AG08395 (cell line): ENCODE measurements around the gene FRAT1.

Experiments used
- DNase-seq: peaks from one replicate; pipeline ENCODE4 v3.0.0; 2012; ENCODE audit warnings: mixed read lengths, low spot score

The FRAT1 gene

GRCh38 chr10:97307866-97308780 lies 10.9 kb upstream of the FRAT1 start:
- DNase-seq = no peak

DNA sequence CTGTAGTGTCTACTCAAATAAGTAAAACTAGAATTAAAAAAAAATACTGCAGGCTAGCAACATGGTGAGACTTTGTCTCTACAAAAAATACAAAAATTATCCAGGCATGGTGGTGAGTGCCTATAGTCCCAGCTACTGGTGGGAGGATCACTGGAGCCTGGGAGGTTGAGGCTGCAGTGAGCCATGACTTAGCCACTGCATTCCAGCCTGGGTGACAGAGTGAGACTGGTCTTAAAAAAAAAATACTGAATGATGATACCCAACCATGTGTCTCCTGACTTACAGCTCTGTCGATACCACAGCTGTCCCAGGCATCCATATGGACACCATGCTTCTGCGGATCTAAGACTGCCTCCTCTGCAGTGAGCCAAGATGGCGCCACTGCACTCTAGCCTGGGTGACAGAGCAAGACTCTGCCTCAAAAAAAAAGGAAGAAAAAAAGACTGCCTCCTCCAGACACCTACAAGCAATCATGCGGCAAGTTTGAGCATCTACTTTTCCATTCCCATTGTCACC lies 7.9 kb upstream of the FRAT1 start:
- no peak for DNase-seq

GRCh38 chr10:97312897-97313296 lies 6.2 kb upstream of the FRAT1 start:
- no peak for DNase-seq

GRCh38 chr10:97314671-97315070 lies 4.4 kb upstream of the FRAT1 start:
- DNase-seq = no peak

DNA sequence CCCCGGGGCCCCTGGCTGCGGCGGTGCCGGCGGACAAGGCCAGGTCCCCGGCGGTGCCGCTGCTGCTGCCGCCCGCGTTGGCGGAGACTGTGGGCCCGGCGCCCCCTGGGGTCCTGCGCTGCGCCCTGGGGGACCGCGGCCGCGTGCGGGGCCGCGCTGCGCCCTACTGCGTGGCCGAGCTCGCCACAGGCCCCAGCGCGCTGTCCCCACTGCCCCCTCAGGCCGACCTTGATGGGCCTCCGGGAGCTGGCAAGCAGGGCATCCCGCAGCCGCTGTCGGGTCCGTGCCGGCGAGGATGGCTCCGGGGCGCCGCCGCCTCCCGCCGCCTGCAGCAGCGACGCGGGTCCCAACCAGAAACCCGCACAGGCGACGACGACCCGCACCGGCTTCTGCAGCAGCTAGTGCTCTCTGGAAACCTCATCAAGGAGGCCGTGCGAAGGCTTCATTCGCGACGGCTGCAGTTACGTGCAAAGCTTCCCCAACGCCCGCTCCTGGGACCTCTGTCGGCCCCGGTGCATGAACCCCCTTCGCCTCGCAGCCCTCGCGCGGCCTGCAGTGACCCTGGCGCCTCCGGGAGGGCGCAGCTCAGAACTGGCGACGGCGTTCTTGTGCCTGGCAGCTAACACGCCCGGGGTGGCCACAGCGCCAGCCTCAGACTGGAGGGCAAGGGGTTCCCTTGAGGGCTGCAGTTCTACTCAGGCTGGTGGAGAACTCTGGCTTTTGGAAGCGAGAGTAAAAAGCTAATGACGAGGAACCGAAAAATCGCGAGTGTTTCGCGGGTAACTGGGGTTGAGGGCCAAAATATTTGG lies 804 bp downstream of the FRAT1 start:
- peak; percentile 34 for DNase-seq

- DNase-seq = no peak
Measured at GRCh38 chr10:97320480-97321031, 1.5 kb downstream of the FRAT1 start.

GRCh38 chr10:97321032-97321803 lies 2.1 kb downstream of the FRAT1 start:
- DNase-seq = no peak

DNA sequence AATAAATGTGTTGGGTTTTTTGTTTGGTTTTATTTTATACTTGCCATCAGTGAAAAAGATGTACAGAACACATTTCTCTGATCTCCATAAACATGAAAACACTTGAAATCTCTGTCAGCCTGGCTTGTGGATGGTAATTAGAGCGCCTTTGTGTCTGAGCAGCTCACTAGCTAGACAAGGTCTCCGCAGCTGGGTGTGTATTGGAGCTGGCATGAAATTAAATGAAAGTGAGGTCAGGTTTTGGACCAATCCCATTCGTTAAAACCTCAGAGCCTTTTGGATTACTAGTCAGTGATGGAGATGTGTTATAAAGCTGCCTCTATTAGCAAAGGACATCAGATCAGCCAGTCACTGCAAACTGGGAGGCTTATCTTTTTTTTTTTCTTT lies 2.7 kb downstream of the FRAT1 start:
- no peak for DNase-seq

DNA sequence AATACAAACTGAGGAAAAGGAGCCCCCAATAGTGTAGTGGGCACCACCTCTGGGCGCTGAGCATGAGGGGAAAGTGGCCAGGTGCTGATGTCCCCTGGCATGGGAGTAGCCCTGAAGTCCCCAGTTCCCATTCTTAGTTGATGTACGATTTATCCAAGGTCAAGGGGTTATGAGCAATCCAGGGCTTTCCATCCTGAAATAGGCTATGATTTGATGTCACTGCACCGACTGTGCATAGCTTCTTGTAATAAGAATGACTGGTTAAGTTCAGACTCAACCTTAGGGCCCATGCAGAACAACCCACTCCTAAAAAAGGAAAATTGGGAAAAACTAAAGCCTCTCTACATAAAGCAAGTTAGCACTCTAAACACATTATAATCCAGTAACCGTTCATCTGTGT lies 4.4 kb downstream of the FRAT1 start:
- DNase-seq = no peak

DNA sequence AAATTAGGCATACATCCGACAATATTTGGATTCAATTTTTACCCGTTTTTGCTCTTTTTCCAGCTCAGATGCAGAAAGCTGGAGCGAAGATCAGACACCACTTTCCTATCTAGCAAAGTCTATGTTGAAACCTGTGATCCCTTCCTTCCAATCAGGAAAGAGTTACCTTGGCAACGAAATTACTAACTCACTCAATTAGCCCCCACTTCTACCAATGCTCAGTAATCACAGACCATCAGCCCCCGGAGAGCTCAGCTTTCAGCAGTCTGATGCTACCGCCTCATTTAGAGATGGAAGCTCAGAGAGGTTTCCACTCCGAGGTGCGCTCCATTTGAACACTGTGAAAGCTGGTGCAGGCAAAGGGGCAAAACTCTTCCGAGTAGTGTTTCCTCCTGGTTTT lies 6.7 kb downstream of the FRAT1 start:
- DNase-seq = no peak

- no peak for DNase-seq
Measured at GRCh38 chr10:97327348-97328294, 8.6 kb downstream of the FRAT1 start.

DNA sequence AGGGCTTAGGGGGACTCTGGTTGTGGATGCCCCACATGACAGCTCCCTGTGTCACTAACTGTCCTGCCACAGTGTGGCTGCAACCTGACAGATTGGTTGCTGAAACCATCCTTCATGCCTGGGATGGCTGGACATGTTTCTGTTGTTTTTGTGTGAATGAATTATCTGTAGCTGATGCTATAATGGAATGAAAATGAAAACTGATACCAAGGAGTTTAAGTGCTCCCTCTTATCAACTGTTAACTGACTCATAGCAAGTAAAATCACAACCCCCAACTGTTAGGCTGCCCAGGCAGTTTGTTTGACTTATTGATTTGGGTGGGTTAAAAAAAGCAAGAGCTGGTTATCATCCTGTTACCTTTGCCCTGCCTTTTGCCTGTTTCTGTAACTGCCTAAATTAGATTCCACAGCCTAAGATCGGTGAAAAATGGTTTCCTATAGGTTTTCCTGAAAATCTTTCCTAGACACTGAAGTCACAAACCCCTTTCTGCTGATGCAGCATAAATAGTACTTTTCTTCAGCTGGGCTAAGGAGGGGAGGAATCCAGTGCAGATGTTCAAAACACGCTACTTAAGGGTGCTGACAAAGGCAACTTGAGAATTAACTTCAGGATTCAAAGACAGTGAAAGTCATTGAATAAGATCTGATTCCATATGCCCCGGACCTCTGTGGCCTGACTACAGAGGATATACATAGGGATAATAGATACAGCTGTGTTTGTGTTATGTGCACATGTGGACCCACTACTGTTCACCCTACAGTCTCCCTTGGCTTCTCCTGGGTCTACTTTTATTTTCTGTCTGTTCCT lies 9.8 kb downstream of the FRAT1 start:
- no peak for DNase-seq

DNA sequence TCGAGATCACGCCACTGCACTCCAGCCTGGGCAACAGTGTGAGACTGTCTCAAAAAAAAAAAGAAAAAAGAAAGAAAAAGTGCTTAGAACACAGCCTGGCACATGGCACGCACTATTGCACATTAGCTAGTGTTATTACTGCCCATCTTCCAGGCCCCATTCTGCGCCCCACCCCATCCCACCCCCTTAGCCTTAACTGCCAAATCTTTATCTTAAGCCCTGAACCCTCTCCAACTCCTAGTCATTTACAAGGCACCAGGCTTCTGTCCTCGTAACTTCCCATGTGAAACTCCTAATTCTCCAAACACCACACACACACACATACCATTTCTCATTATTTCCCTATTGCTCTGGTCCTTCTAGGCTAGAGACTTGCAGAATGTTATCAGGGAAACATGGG lies 10.7 kb downstream of the FRAT1 start:
- DNase-seq = no peak

DNA sequence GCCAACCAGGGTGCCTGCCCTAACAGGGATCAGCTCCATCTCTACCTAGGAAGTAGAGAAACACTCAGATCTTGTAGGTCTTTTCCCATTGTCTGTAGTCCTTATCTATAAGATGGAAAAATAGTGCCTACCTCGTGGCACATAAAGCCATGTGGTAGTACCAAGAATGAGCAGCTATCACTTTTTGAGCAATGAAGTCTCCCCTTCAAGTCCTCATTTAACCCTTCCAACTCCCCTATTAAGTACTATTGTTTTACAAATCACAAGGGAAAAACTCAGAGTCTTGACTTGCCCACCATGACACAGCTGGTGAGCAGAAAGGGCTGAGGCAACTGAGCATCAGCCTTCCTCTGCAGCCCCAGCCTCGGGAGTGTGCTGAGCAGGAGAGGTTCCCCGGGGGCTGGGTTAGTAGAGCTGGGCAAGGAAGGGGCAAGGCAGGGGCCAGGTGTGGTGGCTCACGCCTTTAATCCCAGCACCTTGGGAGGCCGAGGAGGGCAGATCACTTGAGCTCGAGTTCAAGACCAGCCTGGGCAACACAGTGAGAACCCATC lies 12.2 kb downstream of the FRAT1 start:
- no peak for DNase-seq

DNA sequence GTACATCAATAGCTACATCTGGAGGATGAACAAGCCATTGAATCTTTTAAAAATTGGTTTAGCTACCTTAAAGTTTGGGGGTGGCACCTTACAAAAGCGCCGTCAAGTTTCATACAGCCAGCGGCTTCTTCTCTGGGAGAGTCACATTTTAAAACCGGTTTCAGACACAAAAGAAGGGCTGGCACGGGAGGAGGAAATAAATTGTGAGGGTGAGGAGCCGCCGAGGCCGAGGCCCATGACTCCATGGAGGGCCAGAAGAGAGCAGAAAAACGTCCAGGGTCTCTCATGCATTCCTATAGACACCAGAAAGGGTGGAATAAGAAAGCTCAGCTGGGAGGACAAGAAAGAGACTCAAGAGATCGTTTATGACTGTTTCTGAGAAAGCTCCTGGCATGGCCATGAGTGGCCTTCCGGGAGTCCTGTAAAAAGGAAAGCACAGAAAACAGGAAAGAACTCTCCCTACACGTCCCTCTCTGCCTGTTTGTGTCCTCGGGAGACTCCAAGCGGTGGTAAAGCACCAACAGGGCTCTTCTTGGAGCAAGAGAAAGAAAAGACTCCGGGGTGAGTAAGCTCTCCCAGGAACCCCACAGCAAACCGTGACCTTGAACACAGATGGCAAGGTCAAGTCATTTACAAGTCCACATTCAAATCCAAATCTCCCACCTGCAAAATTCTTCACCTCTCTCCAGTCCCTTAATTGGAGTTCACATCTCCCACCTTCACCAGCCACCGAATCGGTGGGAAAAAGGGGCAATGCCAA lies 13.7 kb downstream of the FRAT1 start:
- DNase-seq = peak; percentile 83

GRCh38 chr10:97333351-97333600 lies 14.2 kb downstream of the FRAT1 start:
- peak; percentile 20 for DNase-seq

- DNase-seq = peak; percentile 28
Measured at GRCh38 chr10:97333601-97334369, 14.7 kb downstream of the FRAT1 start.
